ENCODE data around the gene TGFBR3.

DNA sequence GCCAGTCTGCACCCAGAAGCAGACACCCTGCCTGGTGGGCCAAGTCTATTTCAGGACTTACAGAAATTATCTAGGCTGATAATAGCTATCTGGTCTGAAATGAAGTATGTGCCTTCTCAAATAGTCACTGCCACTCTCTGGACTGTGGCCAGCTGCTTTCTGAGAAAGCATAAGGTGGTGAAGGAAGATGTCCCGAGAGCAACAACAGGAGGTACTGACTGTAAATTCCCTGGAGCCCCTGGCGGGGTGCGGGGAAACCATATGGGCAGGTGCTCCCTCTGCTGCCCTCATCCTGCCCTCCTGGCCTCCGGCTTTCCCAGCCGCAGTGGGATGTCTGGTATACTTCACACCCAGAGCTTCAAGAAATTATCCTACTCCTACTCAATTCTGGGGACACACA, 86.8 kb downstream of the TGFBR3 start:
- no peak for TF ChIP-seq EZH2 (IDR thresholded peaks at IDR 0.05; ENCODE audit: low read length)
- TF ChIP-seq, protein P1, sequence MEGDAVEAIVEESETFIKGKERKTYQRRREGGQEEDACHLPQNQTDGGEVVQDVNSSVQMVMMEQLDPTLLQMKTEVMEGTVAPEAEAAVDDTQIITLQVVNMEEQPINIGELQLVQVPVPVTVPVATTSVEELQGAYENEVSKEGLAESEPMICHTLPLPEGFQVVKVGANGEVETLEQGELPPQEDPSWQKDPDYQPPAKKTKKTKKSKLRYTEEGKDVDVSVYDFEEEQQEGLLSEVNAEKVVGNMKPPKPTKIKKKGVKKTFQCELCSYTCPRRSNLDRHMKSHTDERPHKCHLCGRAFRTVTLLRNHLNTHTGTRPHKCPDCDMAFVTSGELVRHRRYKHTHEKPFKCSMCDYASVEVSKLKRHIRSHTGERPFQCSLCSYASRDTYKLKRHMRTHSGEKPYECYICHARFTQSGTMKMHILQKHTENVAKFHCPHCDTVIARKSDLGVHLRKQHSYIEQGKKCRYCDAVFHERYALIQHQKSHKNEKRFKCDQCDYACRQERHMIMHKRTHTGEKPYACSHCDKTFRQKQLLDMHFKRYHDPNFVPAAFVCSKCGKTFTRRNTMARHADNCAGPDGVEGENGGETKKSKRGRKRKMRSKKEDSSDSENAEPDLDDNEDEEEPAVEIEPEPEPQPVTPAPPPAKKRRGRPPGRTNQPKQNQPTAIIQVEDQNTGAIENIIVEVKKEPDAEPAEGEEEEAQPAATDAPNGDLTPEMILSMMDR (optimal IDR thresholded peaks at IDR 0.05 in 1 of 3, IDR thresholded peaks at IDR 0.05 in 1 of 3, conservative IDR thresholded peaks at IDR 0.05 in 1 of 3; ENCODE audit: extremely low read depth in 1 of 3, insufficient read depth in 2 of 3, low read length in 3 of 3), result no peak

Data from keratinocyte (primary cell).